Fibroblast of the conjunctiva (primary cell): ENCODE results near the gene NKD2.
"Not testable (repeated sequence)": the region's sequence is repeated elsewhere in the genome, so short reads cannot be mapped to it uniquely, and the experiment has no call there.

ENCODE experiments used
- DNase-seq: peaks from one replicate; pipeline ENCODE4 v3.0.0-alpha.2; 2010; ENCODE audit warnings: low read depth

The NKD2 gene

DNA sequence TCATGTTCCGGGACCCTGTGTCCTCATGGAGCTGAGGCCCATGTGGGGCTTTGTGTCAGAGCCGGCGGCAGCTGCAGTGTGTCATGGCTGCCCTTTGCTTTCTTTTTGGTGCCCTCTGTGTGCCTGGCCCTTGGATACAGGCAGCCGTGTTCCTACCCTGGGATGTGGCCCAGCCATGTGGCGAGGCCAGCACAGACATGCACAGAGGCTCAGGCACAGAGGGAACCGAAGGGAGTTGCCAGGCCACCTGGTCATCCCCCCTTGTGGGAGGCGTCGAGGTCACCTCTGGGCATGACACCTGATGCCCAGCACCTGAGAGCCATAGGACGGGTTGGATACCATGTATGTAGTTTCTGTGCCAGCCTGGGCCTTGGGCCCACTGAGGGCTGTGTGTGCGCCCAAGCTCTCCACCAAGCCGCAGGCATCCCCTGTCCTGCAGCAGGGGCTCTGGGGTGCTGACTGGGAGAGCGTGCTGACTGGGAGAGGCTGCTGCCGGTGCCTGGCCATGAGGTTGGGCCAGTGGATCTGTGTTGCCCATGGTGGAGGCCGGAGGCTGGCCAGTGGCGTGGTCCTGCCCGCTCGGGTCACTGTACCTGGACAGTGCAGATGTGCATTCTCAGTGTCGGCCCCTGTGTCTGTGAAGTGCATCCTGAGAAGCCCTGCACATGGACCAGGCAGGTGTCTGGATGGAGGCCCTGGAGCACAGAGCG lies 4.8 kb downstream of the NKD2 start:
- DNase-seq, result no peak

DNA sequence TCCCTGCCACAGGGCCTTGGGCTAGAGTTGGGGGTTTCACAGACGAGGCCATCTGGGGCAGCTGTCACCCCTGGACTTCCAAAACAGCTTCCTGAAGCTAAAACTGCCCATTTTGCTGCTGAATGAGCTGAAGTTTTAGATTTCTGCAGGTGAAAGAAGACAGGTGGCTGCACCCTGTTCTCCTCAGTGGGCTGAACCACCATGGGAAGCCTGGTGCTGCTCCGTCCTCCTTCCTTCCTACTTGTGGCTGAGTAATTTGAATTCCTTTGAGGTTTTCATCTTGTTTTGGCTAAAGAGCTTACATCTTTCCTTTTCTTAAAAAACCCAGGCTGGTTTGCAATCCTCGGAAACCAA lies 5.3 kb downstream of the NKD2 start:
- no peak for DNase-seq

DNA sequence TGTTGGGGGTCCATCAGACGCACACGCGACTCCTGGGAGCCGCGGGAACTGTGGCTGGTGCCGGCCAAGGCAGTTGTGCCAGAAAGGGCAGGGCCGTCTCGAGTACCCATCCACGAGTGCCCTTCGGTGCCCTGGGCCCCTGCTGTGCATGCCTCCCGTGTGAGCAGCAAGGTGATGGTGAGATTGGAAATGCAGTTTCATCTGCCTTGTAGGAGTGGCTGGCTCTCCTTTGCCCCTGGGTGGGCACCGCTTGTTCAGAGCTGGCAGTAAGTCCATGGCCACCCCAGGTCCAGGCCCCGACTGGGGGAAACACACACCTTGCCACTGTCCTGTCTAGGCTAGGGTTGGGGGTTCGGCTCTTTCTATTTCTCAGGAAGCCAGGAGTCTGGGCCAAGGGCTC lies 5.7 kb downstream of the NKD2 start:
- DNase-seq, result no peak

DNA sequence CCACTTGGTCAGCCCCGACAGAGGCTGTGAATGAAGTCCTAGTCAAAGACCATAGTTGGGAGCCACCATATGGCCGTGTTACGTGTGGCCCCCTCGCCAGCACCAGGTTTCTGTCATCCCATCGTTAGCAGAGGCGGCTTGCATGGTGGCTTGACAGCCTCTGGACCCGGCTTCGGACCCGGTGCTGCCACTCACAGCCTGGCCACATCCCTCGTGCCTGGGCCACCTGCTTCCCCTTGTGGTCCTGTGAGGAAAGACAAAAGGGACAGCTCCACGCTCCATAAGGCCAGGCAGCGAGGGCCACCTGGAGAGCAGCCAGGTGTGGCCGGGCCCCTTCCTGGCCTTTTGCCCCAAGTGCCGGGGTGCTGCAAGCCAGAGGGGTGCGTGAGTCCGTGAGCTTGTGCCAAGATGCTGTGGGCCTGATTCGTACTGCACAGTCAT lies 6.2 kb downstream of the NKD2 start:
- no peak for DNase-seq

DNA sequence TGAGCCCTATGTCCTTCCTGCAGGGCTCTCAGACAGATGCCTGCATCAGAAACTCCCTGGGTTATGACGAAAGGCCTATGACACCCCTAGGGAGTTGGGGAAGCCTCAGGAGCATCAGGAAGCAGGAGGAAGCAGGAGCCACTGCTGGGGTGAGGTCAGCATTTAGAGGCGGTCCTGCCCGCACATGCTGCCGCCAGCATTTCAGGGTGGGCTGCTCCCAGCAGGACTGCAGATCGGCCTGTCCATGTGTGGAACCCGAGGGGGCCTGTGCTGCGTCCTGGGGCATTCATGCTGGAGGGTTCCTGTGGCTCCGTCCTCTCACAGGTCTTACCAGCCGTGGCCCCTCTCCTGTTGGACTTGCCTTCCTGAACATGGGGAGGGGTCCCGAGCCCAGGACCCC lies 6.9 kb downstream of the NKD2 start:
- no peak for DNase-seq

DNA sequence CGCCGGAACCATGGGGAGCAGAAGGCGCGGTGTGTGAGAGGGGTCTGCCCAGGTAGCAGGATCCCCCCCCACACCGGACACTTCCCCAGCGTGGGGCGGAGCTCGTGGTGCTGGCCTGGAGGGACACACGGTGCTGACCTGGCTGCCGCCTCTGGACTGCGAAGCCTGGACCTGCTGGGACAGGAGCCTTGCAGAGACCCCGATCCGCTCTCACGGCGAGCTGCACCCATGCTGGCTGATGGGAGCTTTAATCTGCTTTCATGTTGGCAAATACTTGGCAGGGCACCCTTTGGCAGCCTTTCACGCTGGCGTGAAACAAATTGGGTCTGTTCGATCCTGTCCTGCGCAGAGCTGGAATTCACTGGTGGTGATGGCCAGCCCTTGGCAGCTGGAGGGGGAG lies 7.4 kb downstream of the NKD2 start:
- DNase-seq, result no peak

DNA sequence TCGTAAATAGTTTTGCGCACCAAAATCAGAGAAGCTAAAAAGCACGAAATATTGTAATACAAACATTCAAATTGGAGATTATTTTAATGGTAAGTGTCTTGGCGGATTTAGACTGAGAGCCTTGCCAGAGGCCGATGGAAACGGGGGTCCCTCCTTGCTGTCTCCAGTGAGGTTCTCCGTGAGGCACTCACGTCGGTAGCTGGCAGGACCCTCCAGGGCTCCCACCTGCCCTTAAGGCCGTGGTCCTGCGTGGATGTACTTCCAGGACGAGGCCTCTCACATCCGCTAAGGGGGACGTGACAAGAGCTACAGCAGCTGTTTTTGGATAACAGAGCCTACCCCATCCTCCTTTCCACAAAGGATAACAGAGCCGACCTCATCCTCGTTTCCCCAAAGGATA lies 7.9 kb downstream of the NKD2 start:
- DNase-seq, result no peak

DNA sequence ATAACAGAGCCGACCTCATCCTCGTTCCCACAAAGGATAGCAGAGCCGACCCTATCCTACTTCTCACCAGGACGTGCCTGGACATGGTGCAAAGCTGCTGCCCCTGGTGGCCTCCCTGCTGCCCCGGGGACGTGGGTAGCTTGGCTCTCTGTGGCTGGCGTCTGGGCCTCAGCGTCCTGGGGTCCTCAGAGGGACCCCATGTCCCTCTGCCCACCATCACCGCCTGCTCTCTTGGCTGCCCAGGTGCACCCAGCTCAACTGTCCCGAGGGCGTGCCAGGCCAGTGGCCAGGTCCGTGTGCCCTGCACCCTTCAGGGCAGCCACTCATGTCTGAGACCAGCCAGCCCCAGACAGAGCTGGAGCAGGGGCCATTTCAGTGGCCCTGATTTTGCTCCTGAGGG lies 8.5 kb downstream of the NKD2 start:
- no peak for DNase-seq

DNA sequence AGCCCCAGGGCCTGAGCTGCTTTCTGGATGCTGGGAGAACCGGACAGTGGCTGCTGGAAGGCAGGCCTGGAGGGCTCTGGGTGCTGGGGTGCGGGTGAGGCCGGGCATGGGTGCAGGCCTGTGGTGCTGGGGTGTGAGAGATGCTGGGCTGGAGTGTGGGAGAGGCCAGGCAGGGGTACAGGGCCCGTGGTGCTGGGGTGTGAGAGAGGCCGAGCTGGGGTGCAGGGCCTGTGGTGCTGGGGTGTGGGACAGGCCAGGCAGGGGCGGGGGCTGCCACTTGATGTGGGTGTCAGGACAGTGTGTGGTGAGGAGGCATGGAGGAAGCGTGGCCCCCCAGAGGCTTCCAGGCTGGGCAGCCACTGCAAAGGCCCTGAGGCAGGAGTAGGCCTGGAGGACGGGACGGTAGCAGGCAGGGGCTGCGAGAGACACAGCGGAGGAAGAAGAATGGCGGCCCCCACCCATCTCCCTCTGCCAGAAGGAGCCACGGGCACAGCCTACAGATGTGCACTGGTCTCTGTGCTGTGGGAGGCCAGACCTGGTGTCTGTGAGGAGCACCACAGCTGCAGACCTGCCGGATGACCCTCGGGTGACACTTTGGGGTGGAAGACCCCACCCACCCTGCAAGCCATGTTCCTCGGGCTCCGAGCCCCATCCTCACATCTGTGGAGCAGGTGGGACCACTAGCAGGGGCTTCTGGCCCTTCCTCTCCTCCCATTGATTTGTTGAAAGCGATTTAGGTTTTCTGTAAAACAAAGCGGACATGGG lies 9.3 kb downstream of the NKD2 start:
- no peak for DNase-seq

DNA sequence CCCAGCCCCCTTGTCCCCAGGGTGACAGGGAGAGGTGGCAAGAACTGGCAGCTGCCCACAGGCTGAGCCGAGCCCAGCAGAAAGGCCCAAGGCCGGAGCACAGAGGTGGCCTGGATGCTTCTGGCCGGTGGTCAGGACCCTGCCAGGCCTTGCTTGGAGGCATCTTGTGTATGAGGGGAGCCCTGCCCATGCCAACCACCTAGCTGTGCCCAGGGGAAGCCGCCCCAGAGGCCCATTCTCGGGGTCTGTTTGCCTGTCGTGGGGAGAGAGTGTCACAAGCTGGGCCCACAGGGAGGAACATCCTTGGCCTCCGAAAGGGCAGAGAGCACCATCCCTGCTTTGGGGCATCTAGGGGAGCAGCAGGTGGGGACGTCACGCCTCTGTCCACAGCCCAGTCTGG lies 10.0 kb downstream of the NKD2 start:
- DNase-seq, result no peak

DNA sequence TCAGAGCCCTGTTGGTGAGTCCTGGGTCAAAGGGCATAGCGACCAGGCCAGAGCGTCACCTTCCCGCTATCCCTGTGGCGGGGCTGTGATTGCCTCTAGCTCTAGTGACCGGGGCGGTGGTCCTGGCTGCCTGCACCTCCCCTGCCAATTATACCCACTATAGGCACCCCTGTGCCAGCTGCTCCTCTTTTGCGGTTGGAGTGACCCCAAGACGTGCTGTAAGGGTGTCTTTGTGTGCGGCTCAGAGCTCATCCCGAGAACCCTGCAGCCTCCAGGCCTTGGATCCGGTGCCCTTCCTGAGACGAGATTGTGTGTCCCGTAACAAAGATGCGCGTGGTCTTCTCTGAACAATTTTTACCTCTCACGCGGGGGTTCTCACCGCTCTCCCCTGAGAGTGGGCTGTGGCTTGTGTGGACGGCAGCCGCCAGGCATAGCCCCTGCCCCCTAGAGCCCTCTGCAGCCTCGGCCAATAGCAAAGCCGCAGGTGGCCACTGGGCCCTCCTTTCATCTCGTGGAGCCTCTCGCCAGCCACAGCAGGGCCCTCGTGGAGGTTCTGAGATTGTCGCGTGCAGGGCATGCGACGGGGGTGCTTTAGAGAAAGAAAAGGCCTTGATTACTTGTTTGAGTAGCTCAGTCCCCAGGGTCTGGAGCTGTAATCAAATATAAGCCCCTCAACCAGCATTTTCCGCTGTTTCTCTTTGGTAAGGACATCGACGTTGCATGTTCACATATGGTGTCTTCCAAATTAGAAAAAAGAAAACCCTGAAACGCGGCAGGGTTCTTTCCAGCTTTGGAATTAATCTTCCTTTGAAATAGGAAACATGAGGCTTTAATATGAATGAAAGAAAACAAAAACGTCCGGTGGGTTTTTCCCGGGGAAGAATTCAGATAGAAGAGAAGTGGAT lies 10.7 kb downstream of the NKD2 start:
- DNase-seq, result no peak

DNA sequence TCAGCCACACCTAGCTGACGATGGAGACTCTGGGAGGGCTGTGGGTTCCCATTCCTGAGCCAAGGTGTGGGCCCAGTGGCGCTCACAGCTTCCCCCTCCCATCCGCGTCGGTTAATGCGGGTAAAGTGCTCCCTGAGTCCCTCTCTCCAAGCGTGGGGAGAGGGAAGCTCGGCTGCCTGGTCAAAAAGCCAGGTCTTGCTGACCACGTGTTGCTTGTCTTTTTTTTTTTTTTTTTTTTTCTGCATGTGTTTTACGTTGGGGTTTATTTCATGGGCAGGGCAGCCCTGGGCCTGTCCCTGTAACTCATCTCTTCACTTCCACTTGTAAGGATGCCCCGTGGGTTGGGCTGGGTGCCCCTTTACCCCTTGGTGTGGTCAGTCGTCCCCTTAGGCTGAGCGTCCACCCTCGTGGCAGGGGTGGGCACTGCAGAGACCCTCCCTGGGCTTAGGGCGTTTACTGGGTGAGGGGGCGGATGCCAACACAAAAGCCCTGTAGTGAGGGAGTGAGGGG lies 11.9 kb downstream of the NKD2 start:
- no peak for DNase-seq

DNA sequence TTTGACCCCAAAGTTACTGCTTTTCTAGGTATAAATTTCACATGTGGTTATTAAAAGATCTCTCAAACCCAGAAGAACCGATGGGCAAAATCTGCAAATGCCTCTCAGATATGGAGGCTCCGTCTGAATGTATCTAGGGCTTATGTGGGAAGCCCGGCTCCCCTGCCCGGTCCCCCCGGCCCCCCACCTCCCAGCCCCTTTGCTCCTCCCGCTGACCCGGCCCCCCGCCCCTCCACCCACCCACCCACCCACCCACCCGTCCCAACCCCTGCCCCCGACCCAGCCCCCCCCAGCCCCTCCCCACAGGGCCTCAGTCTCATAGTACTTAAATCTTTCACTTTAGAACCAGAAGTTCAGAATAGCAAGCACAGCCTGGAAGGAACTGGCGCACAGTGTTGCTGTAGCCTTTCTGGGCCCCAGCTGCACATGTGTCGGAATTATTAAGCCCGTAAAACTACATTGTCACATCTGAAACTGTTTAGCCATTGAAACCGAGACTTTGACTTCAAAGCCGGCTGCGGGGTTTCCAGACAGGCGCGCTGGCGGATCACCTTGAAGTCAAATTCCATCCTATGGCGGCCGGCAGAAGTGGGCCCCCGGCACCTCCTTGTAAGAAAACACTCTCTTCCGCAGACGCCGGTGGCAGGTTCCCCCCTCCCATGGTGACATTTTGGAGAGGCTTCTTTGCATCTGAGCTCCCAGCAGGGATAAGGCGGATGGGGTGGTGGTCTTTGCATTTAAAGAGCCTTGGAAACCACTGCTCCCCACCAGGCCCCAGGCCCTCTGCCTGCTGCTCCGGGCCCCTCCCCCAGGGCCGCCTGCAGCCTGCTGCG lies 12.8 kb downstream of the NKD2 start:
- no peak for DNase-seq

DNA sequence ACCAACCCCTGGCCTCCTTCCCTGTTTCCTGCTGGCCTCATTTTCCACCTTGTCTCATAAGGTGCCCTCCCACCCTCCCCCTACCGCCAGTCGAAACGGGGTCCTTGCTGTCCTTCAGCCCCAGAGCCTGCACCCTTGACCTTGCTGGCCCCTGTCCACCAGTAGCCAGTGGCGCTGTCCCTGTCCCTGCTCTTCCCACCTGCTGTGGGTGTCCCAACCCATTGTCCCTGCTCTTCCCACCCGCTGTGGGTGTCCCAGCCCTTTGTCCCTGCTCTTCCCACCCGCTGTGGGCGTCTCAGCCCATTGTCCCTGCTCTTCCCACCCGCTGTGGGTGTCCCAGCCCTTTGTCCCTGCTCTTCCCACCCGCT lies 13.4 kb downstream of the NKD2 start:
- not testable (repeated sequence) for DNase-seq

DNA sequence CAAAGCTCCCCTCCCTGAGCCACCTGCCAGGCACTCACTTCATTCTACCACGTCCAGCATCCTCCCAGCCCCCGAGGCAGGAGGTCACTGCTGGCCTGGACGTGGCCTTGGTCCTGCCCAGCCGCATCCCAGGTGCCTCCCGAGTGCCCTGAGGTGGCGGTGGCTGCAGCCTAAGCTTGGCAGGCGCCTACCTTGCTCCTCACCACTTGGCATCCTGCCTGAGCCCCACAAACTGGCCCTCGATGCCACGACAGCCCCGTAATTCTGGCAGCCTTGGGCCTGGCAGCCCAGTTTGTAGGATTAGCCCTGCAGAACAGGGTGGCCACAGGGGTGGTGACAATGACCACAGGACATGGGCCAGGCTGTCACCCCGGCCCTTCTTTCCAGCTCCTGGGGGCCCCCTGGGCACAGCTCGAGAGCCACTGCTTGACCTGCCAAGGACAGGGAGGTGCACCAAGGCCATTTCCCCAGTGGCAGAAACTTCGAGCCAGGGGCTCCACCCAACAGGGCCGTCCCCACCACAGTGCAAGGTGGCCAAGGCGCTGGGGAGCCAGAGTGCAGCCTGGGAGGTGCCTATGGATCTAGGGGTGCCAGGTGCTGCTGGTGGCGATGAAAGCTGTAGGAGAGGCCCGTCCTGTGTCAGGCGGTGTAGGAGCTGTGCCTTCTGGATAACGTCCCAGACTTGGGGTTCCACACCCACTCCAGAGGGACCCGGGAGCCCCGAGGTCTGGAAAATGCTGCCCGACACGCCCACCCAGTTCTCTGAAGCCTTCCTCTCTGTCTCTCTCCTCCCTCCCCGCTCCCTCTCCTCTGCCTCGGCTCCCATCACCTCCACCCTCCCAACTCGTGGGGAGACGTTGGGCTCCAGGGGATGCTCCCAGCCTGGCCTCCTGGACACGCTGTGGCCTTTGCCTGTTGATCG lies 18.4 kb downstream of the NKD2 start:
- no peak for DNase-seq

DNA sequence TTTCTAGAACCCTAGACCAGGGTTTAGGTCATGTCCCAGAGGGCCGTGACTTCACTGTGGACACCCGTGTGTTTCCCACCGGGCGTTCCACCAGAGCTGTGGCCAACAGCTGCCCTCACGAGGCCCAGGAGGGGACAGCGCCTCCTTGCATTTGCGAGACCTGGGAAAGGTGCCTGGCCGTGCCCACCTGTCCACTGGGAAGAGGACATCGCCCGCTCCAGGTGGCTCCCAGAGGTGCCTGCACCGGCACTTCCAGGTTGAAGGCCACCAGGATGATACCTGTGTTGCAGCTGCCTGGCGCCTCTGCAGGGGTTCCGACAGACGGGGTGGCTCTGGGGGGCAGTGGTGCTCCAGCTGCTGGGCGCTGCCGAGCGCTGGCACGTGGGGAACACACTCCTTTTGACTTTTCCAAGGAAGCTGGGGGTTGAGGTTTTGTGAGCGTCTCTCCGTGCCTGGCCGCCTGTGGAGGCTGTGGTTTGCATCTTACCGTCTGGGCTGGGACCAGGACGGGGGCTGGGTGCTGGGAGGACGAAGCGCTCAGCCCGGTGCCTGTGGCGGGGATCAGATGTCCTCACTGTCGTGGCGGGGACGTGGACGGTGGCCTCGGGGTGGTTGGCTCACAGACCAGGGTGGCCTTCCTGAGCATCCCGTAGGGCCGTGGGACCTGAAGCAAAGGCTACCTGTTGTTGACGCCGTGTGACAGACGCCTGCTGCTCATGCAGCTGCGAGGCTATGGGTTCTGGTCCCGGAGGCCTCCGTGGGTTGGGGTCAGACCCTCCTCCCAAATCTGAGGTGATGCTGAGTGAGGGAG lies 19.2 kb downstream of the NKD2 start:
- DNase-seq, result no peak

DNA sequence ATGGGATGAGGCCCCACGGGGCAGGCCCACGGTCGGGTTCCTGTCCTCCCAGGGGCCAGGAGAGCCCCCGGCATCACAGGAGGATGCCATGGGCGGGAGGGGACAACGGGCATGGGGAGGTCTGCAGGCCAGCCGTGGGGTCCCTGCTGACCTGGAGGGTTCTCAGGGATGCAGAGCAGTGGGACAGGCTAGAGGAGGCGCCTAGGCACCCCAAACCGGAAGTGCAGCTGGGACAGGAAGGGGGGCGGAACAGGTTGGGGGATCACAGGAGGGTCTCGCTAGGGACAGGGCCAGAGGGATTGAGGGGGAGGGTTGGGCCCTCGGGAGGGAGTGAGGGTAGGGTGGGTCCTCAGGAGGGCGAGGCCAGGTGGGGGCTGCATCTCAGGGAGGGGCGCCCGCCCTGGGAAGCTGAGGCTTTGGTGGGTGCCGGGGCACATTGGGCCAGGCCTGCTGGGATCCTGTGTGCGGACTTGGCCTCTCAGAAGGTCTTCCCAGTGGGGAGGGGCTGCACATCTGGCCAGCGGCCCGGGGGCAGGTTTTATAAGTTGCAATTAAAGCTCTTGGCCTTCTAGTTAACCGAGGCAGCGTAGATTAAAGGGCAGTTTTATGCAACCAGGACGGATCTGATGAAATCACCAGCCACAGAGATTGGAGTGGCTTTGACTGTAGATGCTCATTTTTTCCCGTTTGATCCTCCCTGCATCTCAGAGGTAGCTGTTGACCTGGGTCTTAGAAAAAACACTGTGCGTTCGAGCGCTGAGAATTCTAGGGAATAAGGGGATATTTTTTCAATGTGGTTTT lies 20.1 kb downstream of the NKD2 start:
- no peak for DNase-seq

DNA sequence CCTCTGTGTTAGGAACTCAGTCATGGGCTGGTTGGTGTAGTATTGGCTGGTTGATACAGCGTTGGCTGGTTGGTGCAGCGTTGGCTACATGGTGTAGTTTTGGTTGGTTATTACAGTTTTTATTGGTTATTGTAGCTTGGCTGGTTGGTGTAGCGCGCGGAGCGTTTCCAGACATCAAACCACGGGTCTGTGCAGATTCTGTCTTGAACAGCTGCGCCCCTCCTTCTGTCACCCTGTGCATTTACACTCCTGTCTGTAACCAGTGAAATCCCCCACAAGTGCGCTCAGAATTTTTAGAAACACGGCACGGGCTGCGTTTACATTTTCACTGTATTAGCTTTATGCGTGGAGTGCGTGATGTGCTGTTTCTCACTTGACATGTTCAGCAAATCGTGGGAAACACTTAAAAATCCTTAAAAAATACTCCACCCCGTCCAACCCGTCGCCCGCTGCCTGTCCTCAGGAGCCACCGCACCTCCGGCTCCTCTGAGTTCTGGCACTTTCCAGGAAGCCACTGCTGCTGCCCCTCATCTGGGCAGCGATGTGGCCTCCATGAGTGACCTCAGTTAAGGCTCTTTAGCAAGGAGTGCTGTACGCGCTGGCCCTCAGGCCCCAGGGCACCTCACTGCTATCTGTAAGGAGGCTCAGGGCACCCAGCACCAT lies 20.8 kb downstream of the NKD2 start:
- DNase-seq, result no peak
